H1 (cell line): ENCODE results near the gene DHDH.

ENCODE experiments used
- BCL11A ChIP-seq, 2 experiments: IDR thresholded peaks; one replicate each; pipeline ENCODE4 v1.6.1; 2011; ENCODE audit warnings: low read depth in 2 of 2, low read length in 2 of 2, mild to moderate bottlenecking in 2 of 2
- CHD2 ChIP-seq: IDR thresholded peaks from 2 replicates; pipeline ENCODE4 v1.6.1; 2012; ENCODE audit warnings: low read length, improper control_type of control experiment
- CREB1 ChIP-seq: IDR thresholded peaks from 2 replicates; pipeline ENCODE4 v1.6.1; 2012; ENCODE audit warnings: inconsistent platforms
- EP300 ChIP-seq, 2 experiments: IDR thresholded peaks; 1 replicate in 1 of 2; 2 replicates in 1 of 2; pipeline ENCODE4 v1.6.1; 2011 to 2012; ENCODE audit warnings: low read depth in 2 of 2, low read length in 2 of 2, mild to moderate bottlenecking in 2 of 2, borderline replicate concordance in 1 of 2, inconsistent platforms in 1 of 2, moderate library complexity in 1 of 2
- HDAC6 ChIP-seq: IDR thresholded peaks from one replicate; pipeline ENCODE4 v1.7.1; 2012; ENCODE audit warnings: low read depth, mild to moderate bottlenecking, inconsistent platforms, low read length, moderate library complexity
- POLR2A ChIP-seq, 2 experiments: IDR thresholded peaks; 1 replicate in 1 of 2; 2 replicates in 1 of 2; pipeline ENCODE4 v1.6.1; 2011; ENCODE audit warnings: low read depth in 2 of 2, low read length in 2 of 2, mild to moderate bottlenecking in 2 of 2; ENCODE audit errors: control extremely low read depth in 1 of 2
- POLR2AphosphoS5 ChIP-seq: IDR thresholded peaks from 2 replicates; pipeline ENCODE4 v1.6.1; 2011; ENCODE audit warnings: low read depth, low read length
- SAP30 ChIP-seq: fragments of 300-600 bp; sonication (generic); IDR thresholded peaks from 2 replicates; pipeline ENCODE4 v1.7.1; 2012; ENCODE audit warnings: low read length, moderate library complexity, mild to moderate bottlenecking, inconsistent platforms; ENCODE audit not compliant: insufficient read depth, insufficient replicate concordance
- TF ChIP-seq, protein P1 (sequence below), 3 experiments: IDR thresholded peaks; 1 replicate in 2 of 3; 2 replicates in 1 of 3; pipeline versions ENCODE4 v1.5.1 to v1.6.1; 2011; ENCODE audit warnings: low read length in 3 of 3, mild to moderate bottlenecking in 3 of 3, inconsistent platforms in 2 of 3, low read depth in 1 of 3, moderate library complexity in 1 of 3; ENCODE audit not compliant: insufficient read depth in 1 of 3; ENCODE audit errors: control extremely low read depth in 1 of 3
- TF ChIP-seq, protein P2 (sequence below): IDR thresholded peaks from 2 replicates; pipeline ENCODE4 v1.6.1; 2011; ENCODE audit warnings: low read length, improper control_type of control experiment

- TF ChIP-seq EP300 (IDR thresholded peaks at IDR 0.05; ENCODE audit: borderline replicate concordance in 1 of 2, low read depth in 2 of 2, low read length in 2 of 2) (no peak), BCL11A (IDR thresholded peaks at IDR 0.05; ENCODE audit: low read depth in 2 of 2, low read length in 2 of 2) (no peak), POLR2A (IDR thresholded peaks at IDR 0.05; ENCODE audit: control extremely low read depth in 1 of 2, low read depth in 2 of 2, low read length in 2 of 2) (no peak), POLR2AphosphoS5 (no peak), HDAC6 (no peak), CREB1 (no peak), SAP30 (no peak), CHD2 (no peak)
- TF ChIP-seq, protein P1, sequence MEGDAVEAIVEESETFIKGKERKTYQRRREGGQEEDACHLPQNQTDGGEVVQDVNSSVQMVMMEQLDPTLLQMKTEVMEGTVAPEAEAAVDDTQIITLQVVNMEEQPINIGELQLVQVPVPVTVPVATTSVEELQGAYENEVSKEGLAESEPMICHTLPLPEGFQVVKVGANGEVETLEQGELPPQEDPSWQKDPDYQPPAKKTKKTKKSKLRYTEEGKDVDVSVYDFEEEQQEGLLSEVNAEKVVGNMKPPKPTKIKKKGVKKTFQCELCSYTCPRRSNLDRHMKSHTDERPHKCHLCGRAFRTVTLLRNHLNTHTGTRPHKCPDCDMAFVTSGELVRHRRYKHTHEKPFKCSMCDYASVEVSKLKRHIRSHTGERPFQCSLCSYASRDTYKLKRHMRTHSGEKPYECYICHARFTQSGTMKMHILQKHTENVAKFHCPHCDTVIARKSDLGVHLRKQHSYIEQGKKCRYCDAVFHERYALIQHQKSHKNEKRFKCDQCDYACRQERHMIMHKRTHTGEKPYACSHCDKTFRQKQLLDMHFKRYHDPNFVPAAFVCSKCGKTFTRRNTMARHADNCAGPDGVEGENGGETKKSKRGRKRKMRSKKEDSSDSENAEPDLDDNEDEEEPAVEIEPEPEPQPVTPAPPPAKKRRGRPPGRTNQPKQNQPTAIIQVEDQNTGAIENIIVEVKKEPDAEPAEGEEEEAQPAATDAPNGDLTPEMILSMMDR (IDR thresholded peaks at IDR 0.05; ENCODE audit: control extremely low read depth in 1 of 3, insufficient read depth in 1 of 3, low read depth in 1 of 3, low read length in 3 of 3) = no peak
- TF ChIP-seq, protein P2, sequence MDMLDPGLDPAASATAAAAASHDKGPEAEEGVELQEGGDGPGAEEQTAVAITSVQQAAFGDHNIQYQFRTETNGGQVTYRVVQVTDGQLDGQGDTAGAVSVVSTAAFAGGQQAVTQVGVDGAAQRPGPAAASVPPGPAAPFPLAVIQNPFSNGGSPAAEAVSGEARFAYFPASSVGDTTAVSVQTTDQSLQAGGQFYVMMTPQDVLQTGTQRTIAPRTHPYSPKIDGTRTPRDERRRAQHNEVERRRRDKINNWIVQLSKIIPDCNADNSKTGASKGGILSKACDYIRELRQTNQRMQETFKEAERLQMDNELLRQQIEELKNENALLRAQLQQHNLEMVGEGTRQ = no peak
These were observed 13.2 kb downstream of the DHDH start for GRCh38 chr19:48946463-48947257.
